GM12892 (cell line): ENCODE data around the gene CPEB4.

Experiments used
- POLR2AphosphoS5 ChIP-seq: IDR thresholded peaks from 2 replicates; pipeline ENCODE4 v1.6.1; 2011; ENCODE audit warnings: low read depth, low read length, control low read depth
- TAF1 ChIP-seq: IDR thresholded peaks from 2 replicates; pipeline ENCODE4 v1.6.1; 2011; ENCODE audit warnings: low read depth, mild to moderate bottlenecking, control low read depth, low read length, borderline replicate concordance

DNA sequence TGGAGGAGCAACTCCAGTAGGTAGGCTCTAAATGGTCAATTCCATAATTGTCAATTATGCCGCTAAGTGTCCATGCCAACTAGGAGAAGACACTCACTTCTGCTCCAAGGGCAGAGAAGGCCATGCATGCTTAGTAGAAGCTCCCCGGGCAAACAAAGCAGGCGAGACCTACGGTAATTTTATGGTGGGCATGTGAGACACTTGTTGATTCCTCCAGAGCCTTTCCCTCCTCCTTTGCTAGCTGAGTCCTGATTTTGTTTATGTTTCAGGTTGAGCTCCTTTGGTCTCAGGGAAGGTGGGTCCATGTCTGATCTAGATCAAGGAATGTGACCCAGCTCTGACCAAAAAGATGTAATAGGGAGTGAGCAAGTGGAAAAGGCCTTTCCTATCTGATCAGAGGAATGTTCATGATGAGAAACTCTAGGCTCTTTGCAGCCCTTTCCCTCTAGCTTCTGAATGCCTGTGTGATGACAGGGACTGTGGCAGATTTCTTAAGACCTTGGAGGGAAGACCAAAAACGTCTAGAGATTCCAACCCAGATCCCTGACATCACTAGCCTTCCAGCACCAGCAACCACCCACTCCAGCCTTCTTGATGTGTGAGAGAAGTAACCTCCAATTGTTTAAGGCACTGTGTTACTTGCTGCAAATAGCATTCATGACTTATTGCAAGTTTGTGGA, 7.7 kb upstream of the CPEB4 start:
- TF ChIP-seq TAF1 (no peak), POLR2AphosphoS5 (no peak)
